Stimulated activated CD4-positive, alpha-beta T cell treated with anti-CD3 and anti-CD28 coated beads, Interleukin-4, amount 100 ng/mL, for 48 hours (primary cell): Measurements from ENCODE around the gene AP4M1.
"Not testable (repeated sequence)": the region's sequence is repeated elsewhere in the genome, so short reads cannot be mapped to it uniquely, and the experiment has no call there.

Source experiments
- DNase-seq, 2 donors: peaks; one replicate each; pipeline ENCODE4 v3.0.0-alpha.2; 2020; ENCODE audit warnings: low read depth in 2 of 2

AP4M1 gene

DNA sequence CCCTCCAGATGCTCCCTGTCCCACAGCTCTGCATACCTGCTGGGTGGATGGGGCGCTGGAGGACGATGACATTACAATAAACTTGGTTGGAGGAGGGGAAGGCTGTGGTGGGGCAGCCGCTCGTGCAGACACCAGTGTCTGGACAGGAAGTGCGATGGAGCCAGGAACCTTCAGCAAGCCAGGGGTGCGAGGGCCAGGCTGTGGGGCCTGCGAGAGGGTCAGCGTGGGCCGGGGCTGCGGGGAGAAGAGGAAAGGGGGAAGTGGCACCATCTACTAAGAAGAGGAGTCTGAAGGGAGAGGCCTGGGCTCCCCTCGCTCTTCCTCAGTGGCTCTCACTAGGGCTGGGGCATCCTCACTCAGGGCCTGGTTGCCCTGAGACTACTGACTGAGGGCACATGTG lies 6.4 kb downstream of the AP4M1 start:
- no peak for DNase-seq

DNA sequence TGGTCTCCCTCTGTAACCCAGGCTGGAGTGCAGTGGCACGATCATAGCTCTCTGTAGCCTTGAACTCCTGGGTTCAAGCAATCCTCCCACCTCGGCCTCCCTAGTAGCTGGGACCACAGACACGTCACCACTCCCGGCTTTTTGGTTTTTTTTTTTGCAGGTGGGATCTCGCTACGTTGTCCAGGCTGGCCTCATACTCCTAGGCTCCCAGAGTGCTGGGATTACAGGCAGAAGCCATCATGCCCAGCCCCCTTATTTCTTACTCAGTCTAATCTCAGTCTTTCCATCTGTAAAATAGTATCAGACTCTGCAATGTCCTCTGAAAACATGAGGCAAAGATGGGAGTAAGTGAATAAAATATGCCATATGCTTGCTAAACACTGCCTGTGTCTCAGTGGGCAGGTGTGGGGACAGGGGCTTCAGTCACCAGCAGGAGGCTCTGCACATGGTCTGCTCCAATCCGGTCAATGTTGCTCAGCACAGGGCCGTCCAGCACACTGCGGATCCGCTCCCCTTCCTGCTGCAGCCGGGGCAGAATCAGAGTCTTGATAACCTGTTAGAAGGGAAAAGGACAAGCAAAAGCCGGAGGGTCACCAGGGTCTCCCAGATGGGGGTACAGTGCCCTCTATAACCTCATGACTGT lies 8.2 kb downstream of the AP4M1 start:
- no peak for DNase-seq

DNA sequence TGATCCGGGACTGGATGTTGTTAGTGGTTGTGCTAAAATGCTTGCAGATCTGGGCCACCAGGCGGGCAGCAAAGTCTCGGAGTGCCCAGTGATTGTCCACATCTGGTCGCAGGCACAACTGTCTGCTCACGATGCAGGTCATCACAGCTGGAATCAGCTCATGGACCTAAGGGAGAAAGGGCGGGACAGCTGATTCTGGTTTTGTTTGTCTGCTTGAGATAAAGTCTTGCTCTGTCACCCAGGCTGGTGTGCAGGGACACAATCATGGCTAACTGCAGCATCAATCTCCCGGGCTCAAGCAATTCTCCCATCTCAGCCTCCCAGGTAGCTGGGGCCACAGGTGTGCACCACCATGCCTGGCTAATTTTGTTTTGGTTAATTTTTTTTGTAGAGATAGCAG lies 9.7 kb downstream of the AP4M1 start:
- no peak for DNase-seq

DNA sequence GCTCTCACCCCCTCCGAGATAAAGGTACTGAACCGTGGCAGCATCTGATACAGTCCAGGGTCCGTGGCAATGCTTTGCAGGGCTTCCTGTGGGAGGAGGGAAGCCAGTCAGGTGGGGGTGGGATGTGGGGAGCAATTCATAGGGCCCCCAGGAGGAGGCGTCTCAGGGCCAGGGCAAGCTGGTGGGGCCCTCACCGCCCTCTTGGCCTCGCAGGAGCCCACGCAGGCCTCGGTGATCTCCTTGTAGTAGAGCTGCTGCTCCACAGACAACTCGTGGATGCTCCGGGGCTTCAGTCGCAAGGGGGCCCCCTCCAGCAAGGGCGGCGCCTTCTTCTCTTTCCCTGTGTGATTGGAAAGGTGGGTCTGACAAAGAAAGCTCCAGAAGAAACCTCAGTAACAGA lies 10.5 kb downstream of the AP4M1 start:
- no peak for DNase-seq

DNA sequence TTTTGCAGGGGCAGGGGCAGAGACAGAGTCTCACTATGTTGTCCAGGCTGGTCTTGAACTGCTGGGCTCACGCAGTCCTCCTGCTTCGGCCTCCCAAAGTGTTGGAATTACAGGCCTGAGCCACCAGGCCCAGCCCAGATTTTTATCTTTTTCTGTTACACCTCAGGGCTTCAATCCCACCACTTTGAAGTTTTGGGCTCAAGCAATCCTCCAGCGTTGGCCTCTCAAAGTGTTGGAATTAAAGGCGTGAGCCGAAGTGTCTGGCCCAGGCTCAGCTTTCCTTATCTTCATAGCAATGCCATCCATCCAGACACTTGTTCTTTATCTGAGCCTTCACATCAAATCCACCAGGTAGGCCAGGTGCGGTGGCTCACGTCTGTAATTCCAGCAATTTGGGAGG lies 13.6 kb downstream of the AP4M1 start:
- no peak for DNase-seq

DNA sequence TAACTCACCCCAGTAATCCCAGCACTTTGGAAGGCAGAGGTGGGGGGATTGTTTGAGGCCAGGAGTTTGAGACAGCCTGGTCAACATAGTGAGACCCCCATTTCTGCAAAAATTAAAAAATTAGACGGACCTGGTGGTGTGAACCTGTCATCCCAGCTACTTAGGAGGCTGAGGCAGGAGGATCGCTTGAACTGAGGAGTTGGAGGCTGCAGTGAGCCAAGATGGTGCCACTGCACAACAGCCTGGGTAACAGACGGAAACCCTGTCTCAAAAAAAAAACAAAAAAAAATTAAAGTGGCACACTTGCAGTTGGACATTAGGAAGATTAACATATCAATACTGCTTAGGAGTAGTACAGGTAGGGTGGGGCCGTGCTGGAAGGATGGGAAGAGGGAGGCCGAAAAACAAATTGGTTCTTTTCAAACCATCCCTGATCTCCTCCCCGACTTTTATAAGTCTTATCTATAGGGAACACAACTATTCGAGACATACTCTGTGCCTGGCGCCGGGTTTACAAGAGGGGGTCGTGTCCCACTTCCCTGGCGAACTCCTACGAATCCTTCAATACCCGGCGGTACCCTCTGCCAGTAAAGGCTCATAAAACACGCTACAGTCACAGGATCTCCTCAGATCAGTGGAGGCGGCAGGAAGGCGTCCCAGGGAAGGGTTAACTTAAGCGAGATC lies 17.1 kb downstream of the AP4M1 start:
- no peak for DNase-seq

DNA sequence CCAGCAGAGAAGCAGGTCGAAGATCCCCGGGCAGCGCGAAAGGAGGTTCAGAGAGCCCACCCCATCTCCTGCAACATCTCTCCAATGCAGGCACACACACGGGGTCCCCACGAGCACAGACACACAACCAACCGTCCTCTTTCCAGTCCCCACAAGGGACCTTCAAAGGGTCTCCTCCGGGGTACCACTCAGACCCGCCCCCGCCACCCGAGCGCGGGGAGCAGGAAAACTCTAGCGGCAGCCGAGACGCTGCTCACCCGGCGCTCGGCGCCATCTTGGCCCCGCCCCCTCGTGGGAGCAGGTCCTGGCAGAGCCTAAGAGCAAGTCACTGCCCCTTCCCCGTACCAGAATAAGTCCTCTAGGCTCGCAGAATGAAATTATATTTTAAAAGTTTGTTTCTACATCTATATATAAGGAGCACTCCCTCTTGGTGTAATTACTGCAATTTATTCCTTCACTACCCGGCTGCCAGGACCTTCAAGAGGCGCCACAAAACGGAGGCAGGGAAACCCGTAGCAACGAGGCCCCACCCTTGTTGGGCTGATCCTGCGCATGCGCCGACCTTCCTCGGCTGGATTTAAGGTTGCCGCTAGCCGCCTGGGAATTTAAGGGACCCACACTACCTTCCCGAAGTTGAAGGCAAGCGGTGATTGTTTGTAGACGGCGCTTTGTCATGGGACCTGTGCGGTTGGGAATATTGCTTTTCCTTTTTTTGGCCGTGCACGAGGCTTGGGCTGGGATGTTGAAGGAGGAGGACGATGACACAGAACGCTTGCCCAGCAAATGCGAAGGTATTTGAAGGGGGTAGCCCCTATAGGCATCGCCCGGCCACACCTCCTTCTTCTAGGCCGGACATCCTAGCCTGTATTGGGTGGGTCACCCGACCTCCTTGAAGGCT lies 17.9 kb downstream of the AP4M1 start, which contains the start of the genes CNPY4 and TAF6:
Gene CNPY4, plus strand, starts transcription at position 563 of the 898 bp plus-strand sequence. Its CDS starts 111 bp downstream, at position 674.
Gene TAF6, minus strand, starts transcription at position 287 of the 898 bp plus-strand sequence. CDS start 5,149 bp downstream, outside the sequence.
- DNase-seq, result peak; percentile 91 to 94

DNA sequence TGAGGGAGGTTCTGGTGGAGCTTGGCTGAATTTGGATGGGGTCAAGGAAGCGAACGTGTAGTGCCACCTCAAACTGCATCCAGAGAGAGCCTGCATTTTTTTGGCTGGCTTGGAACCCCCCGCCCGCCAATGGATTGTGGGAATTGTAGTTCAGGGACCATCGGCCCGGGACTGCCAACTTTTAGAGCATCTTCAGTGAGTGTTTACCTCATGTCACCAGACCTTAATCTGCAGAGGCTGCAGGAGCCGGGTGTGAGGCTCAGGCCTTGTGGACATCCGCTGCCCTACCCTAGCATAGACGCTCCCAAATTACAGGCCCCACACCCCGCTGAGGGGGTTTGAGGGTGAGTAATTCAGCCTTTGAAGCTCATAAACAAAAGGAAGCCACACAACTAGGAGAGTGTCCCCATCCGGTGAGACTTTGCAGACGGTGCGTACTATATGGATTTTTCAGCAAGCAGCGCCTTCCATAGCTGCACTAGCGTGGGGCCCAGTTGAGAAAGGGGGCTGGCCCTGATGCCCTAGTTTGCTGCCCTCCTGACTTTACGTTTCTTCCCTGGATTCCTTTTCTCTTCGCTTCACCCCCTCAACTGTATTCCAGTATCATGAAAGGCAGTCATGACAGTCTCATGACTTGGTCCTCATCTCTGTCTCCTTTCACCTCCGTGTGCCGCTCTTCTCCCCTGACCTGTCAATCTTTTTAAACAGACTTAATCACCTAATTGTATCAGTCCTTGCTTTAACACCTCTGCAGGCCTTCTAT lies 18.7 kb downstream of the AP4M1 start:
- peak; percentile 61 to 64 for DNase-seq

DNA sequence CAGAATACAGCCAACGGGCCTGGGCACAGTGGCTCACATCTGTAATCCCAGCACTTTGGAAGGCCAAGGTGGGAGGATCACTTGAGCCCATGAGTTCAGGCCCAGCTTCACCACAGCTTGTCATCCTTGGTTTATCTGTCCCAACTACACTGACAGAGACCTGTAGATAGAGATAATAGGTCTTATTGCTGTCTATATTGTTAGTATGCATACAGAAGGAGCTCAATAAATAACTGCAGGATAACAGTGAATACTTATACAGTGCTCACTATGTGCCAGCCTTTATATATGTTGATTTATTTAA lies 19.2 kb downstream of the AP4M1 start:
- no peak for DNase-seq

DNA sequence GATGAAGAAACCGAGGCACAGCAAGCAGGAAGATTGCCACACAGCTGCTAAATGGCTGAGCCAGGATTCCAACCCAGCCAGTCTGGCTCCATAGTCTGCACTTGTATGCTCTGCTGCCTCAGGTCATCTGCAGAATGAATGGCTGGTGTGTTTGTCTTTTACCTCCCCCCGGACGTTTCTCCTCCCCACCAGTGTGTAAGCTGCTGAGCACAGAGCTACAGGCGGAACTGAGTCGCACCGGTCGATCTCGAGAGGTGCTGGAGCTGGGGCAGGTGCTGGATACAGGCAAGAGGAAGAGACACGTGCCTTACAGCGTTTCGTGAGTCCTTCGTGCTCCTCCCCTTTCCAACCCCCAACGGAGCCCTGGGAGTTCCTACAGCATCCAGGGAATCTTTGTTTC lies 20.6 kb downstream of the AP4M1 start:
- DNase-seq, result no peak

DNA sequence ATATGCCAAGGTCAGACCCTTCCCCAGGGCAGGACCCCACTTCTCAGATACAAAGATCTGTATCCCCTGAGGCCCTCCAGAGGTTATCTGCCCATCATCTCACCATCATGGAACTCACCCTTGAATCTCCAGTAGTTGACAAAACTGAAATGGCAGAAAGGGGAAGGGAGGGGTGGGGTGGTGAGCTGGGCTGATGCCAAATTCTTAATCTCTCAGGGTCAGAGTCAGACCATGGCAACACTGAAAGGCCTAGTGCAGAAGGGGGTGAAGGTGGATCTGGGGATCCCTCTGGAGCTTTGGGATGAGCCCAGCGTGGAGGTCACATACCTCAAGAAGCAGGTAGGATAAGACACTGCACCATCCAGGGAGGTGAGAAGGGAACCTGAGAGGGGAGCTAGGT lies 21.1 kb downstream of the AP4M1 start:
- DNase-seq, result no peak

DNA sequence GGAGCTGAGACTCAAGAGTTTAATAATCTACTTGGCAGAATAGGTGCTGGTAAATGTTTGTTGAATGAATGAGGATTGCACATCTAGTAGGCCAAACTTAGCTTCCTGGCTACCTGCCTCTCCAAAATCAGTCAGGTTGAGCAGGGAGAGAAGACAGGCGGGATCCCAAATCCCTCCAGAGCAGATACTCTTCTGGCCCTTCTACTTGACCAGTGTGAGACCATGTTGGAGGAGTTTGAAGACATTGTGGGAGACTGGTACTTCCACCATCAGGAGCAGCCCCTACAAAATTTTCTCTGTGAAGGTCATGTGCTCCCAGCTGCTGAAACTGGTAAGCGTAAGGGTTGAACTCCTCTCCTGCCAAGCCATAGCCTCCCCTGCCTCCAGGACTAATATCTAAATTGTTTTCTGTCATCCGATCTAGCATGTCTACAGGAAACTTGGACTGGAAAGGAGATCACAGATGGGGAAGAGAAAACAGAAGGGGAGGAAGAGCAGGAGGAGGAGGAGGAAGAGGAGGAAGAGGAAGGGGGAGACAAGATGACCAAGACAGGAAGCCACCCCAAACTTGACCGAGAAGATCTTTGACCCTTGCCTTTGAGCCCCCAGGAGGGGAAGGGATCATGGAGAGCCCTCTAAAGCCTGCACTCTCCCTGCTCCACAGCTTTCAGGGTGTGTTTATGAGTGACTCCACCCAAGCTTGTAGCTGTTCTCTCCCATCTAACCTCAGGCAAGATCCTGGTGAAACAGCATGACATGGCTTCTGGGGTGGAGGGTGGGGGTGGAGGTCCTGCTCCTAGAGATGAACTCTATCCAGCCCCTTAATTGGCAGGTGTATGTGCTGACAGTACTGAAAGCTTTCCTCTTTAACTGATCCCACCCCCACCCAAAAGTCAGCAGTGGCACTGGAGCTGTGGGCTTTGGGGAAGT lies 23.1 kb downstream of the AP4M1 start:
- DNase-seq, result no peak

DNA sequence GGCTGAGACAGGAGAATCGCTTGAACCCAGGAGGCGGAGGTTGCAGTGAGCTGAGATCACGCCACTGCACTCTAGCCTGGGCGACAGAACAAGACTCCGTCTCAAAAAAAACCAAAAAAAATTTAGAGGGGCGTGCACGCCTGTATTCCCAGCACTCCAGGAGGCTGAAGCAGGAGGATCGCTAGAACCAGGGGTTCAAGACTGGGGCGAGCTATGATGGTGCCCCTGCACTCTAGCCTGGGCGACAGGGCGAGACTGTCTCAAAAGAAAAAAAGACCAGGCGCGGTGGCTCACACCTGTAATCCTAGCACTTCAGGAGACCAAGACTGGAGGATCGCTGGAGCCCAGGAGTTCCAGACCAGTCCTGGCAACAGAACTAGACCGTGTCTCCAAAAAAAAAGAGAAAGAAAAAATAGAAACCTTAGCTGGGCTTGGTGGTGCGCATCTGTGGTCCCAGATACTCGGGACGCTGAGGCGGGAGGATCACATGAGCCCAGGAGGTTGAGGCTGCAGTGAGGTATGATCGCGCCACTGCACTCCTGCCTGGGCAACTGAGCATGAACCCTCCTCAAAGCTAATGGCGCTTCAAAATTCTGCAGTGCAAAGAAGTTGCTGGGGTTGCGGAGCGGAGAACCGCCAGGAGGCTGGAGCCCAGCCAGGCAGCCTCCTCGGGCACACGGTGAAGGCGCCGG lies 24.9 kb downstream of the AP4M1 start:
- DNase-seq, result no peak

DNA sequence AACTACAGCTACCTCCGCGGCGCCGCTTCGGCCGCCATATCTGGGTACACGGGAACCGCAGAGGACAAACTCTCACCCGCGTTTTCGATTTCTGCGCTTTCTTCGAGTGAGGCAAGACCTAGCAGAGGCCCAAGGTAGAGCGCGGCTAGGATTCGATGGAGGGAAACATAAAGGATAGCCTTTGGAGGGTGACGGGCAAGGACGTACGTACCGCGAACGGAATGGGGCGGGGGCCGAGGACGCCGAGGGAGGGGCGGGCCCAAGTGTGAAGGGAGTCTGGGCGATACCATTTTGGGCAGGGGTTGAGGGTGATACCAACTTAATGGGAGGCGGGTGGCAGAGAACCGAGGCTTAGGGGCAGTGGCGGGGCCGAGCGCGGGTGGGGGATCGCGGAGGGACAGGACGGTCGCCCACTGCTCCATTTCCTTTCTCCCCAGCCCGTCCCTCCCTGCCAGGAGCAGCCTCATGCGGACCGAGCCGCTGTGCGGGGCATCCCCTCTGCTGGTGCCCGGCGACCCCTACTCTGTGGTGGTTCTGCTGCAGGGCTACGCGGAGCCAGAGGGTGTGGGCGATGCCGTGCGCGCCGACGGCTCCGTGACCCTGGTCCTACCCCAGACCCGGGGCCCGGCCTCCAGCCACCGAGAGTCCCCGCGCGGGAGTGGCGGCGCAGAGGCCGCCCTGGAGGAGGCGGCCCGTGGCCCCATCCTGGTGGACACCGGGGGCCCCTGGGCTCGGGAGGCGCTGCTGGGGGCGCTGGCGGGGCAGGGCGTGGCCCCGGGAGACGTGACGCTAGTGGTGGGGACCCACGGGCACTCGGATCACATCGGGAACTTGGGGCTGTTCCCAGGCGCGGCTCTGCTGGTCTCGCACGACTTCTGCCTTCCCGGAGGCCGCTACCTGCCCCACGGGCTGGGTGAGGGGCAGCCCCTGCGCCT lies 25.8 kb downstream of the AP4M1 start, which contains the start of gene MBLAC1:
Gene MBLAC1, plus strand, starts transcription at position 37 of the 935 bp plus-strand sequence. Its CDS starts 429 bp downstream, at position 466.
- DNase-seq, result peak; percentile 87 to 88

DNA sequence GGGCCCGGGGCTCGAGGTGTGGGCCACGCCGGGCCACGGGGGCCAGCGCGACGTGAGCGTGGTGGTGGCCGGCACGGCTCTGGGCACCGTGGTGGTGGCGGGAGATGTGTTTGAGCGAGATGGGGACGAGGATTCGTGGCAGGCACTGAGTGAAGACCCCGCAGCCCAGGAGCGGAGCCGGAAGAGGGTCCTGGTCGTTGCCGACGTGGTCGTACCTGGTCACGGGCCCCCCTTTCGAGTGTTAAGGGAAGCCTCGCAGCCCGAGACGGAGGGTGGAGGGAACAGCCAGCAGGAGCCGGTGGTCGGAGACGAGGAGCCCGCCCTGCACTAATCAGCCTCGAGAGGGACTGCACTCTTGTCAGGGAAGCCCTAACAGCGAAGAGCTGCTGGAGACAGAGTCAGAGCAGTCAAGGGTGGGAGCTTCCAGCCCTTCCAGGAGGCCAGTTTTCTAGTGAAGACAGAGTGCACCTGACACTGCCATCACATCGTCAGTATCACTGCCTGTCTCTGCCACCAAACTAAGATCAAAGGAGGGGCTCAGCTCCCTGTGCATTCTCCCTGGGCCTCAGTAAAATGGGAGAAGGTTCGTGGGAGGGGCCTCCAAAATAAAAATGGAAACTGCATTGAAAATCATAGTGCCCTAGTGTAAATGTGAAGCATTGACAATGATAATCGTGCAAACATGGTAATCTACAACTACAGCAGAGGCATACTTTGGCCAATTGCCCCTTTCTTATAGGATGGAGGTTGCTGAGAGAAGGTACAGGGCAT lies 26.6 kb downstream of the AP4M1 start:
- peak in 1 of 2 donors; percentile 22 for DNase-seq

DNA sequence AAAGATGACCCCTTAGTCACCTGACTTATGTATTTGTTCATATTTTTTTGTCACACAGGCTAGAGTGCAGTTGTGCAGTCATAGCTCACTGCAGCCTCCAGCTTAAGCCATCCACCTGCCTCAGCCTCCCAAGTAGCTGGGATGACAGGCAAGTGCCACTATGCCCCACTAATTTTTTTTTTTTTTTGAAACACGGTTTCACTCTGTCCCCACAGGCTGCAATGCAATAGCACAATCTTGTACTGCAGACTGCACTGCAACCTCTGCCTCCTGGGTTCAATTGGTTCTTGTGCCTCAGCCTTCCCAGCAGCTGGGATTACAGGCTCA lies 27.2 kb downstream of the AP4M1 start:
- no peak for DNase-seq

DNA sequence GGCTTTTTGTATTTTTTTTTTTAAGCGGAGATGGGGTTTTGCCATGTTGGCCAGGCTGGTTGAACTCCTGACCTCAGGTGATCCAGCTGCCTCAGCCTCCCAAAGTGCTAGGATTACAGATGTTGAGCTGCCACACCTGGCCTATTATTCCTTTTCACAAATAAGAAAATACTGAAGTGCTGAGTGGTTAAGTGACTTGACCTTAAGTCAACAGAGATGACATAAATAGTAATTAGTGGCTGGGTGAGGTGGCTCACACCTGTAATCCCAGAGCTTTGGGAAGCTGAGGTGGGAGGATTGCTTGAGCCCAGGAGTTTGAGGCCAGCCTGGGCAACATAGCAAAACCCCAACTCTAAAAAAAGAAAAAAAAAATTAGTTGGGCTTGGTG lies 28.8 kb downstream of the AP4M1 start:
- DNase-seq, result not testable (repeated sequence)
